NCI-H82 (cell line): Measurements from ENCODE around the gene PLCG2.
"Not testable (repeated sequence)": the region's sequence is repeated elsewhere in the genome, so short reads cannot be mapped to it uniquely, and the experiment has no call there.

Experiments used
- DNase-seq: peaks from one replicate; lab custom pipeline; 2025; lab: John Stamatoyannopoulos, UW

PLCG2 gene

DNA sequence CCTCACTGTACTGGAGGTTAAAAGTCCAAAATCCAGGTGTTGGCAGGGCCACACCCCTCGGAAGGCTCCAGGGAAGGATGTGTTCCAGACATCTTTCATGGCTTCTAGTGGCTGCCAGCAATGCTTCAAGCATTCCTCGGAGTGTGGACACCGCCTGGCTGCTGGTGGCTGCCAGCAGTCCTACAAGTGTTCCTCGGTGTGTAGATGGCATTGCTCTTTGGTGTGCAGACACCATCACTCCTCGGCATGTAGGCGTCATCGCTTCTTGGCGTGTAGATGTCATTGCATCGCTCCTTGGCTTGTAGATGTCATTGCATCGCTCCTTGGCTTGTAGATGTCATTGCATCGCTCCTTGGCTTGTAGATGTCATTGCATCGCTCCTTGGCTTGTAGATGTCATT lies 98.4 kb downstream of the PLCG2 start:
- not testable (repeated sequence) for DNase-seq

DNA sequence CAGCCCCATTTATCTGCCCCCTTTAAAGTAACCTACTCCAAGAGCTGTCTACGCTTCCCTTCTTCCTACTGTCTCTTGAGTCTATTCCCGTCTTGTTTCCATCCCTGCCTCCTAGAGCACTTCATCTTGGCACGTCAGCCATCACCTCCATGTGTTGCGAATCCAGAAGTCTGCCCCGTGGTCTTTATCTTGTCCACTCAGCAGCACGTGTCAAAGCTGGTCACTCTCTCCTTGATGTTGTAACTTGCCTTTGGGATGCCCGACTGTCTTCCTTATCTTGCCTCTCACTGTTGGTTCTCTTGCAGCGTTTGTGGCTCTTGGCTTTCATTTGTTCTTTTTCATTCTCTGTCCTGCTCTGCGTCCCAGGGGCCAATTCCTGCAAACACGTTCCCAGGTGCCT lies 99.4 kb downstream of the PLCG2 start:
- DNase-seq: no peak

GRCh38 chr16:81879625-81880024 lies 100.5 kb downstream of the PLCG2 start:
- no peak for DNase-seq

- no peak for DNase-seq
Observed at GRCh38 chr16:81880816-81881215, 101.7 kb downstream of the PLCG2 start.

- DNase-seq: no peak
Observed at GRCh38 chr16:81881228-81881627, 102.1 kb downstream of the PLCG2 start.

DNA sequence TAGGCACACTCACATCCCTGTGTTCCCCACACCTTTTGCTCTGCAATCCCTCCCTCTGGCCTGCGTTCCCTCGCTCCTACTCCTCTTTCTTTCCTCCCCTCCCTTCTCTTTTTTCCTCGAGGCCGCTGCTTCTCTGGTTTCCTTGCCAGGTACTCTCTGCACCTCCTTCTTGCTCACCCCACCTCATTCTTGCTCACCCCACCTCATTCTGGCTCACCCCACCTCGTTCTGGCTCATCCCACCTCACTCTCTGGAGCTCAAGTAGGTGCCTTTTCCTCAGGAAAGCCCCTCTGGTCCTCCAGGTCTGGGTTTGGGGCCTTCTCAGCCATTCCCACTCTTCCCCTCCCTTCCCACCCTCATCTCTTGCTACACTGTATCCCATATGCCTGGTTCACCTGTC lies 103.5 kb downstream of the PLCG2 start:
- DNase-seq: no peak

DNA sequence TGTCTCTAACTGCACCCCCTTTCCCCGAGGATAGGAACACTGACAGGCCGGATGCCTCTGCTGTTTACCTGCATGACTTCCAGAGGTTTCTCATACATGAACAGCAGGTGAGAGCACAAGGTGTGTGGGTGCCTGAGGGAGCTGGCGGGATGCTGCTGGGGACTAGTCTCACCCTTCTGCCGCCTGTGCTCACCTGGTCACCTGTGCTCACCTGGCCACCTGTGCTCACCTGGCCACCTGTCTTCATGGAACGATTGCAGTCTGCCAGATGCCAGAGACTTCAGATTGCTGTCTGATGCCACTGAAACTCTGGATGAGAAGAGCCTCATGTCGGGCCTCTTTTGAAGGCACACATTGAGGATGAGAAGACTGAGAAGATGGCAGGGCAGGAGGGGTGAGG lies 104.1 kb downstream of the PLCG2 start:
- DNase-seq: no peak

DNA sequence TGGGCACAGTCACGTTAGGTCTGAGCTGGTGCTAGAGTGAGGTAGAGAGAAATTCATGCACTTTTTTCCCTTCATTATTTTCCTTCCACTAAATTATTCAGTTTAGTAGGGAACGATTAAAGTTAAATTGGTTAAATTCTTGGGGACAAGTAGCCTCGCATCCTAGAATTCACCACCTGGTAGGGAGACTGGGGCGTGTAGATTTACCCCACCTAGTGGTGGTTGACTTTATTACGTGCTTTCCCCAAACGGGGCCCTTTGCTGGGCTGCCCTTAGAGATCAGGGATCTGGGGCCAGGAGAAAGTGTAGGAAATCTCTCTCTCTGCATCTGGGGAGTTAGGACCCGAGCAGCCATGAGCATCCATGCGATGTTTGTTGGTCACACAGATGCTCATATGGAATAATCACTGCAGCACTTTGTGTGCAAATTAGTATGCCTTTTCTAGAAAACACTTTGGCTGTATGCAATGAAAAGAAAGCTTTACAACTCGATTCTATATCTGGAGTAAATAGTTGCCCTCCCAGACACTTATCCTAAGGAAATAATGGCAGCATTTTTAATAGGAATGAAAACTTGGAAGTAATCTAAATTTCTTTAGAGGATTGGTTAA lies 107.0 kb downstream of the PLCG2 start:
- peak; percentile 73 for DNase-seq

GRCh38 chr16:81888520-81889394 lies 109.7 kb downstream of the PLCG2 start:
- no peak for DNase-seq

- no peak for DNase-seq
Observed at GRCh38 chr16:81891736-81892364, 112.8 kb downstream of the PLCG2 start.

DNA sequence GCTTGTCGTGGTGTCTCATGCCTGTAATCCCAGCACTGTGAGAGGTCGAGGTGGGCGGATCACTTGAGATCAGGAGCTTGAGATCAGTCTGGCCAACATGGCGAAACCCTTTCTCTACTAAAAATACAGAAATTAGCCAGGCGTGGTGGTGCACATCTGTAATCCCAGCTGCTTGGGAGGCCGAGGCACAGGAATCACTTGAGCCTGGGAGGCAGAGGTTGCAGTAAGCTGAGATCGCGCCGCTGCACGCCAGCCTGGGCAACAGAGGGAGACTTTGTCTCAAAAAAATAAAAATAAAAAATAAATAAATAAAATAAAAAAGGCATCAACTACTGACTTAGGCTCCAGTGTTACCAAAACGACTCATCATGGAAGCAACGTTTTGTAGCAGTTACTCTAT lies 115.5 kb downstream of the PLCG2 start:
- DNase-seq: no peak

DNA sequence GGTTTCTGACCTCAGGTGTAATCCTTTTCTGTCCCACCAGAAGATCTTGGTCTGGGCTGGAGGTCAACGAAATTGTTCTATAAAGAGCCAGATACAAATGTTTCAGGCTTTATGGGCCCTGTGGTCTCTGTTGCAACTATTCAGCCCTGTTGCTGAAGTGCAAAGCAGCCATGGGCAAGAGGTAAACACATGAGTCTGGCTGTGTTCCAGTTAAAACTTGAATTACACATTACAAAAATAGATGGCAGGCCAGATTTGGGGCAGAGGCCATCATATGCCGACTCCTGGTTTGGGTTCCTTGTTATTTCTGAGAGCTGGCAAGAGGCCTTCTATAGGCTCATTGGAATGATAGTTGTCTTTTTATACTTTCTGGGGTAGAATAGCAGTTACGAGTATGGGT lies 117.8 kb downstream of the PLCG2 start:
- DNase-seq: no peak

DNA sequence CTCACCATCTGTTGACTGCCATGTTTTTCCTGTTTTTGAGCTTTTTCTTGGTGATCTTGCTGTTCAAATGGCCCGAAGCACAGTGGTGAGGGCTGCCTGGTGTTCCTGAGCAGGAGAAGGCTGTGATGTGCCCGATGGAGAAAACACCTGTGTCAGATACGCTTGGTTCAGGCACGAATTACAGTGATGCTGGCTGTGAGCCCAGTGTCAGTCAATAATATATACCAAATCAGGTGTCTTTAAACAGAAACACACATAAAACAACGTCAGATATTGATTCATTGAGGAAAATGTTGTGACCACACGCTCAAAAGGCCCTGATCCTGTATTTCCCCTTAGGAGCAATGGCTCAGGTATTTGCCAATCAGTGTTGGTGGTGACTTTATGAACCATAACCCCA lies 120.5 kb downstream of the PLCG2 start:
- no peak for DNase-seq

DNA sequence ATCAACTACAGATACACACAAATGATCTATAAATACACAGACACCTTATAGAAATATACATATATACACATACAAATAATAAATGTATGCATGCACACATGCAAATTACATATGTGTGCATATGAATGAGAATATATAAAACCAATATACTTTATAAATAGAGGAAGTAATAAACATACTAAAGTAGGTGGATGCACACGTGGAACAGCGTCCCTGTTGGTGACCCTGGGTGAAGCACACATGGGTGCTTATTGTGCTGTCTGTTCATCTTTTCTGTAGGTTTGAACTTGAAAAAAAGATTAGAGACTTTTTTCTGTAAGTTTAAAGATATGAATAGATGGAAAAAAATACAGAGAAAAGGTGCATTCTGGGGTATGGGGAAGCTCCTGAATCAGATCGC lies 120.9 kb downstream of the PLCG2 start:
- DNase-seq: no peak

GRCh38 chr16:81900456-81900855 lies 121.4 kb downstream of the PLCG2 start:
- no peak for DNase-seq

DNA sequence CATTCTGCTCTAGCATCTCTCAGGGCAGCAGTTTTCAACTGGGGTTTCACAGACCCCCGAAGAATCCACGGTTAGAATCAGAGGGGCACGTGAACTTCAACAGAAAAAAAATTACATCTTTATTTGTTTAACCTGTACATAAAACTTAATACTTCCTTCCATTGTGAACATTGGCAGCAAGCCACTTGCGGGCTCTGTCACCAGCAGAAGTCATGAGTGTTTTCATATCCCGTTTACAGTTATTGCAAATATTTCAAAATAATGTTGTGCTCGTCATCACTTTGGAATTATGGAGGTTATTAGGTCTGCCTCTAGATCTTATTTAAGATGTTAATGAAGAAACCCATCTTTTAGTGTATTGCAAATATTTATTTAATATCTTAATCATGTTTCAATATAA lies 122.4 kb downstream of the PLCG2 start:
- no peak for DNase-seq

GRCh38 chr16:81902025-81902424 lies 122.9 kb downstream of the PLCG2 start:
- DNase-seq: no peak

DNA sequence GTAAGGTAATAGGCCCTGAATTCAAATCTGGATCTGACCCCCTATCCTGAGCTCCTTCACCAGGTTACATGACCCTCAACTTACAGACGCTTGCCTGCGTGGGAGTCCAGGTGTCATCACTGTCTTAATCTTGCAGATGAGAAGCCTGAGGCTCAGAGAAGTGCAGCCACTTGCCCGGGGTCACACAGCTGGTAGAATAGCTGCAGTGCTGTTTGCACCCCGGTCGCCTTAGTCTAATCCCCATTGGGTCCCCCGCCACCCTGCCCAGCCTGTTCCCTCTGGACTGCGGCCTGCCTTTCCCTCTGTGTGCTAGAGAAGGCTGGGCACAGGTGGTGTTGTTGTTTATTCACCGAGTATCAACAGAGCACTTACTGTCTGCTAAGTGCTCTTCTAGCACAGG lies 125.2 kb downstream of the PLCG2 start:
- no peak for DNase-seq

DNA sequence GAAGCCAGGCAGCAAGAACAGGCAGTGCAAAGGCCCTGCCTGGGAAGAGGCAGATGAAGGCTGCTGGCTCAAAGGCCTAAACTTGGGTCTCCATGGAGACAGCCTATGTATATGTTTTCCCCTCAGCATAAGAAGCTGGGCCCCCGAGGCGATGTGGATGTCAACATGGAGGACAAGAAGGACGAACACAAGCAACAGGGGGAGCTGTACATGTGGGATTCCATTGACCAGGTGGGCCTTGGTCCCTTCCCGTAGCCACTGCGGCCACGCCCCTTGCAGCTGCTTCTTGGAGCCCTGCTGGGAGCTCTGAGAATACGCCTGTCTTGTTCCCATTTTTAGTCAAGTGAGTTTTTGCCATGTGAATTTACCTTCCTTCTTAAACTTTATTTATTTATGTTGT lies 126.2 kb downstream of the PLCG2 start:
- peak; percentile 23 for DNase-seq

GRCh38 chr16:81907681-81908080 lies 128.6 kb downstream of the PLCG2 start:
- DNase-seq: no peak

- DNase-seq: no peak
Observed at GRCh38 chr16:81908466-81909262, 129.6 kb downstream of the PLCG2 start.

DNA sequence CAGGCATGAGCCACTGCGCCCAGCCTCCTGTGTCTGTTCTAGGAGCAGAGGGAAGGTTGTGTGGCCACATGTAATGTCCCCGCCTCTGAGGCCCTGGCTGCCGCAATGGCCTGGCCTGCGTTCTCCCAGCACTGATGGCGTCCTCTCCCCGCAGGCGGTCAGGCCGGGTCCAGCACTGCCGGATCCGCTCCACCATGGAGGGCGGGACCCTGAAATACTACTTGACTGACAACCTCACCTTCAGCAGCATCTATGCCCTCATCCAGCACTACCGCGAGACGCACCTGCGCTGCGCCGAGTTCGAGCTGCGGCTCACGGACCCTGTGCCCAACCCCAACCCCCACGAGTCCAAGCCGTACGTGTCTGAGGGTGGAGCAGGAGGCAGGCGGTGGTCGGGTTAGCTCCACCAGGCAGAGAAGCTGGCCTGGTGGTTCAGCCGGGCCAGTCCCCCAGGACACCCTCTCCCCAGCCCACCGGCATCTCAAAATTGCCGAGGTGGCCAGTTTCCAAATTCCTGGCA lies 131.3 kb downstream of the PLCG2 start:
- no peak for DNase-seq
